HG02970 (cell line): ENCODE measurements around the gene TSHZ2.
"Not testable (repeated sequence)": the region's sequence is repeated elsewhere in the genome, so short reads cannot be mapped to it uniquely, and the experiment has no call there.

Experiments
- ATAC-seq: cut with Tn5 transposase; IDR thresholded peaks from one replicate; pipeline ENCODE4 v1.9.1; 2021; ENCODE audit warnings: mild to moderate bottlenecking, moderate library complexity, moderate number of reproducible peaks; ENCODE audit not compliant: unreplicated experiment, low FRiP score

TSHZ2 gene

DNA sequence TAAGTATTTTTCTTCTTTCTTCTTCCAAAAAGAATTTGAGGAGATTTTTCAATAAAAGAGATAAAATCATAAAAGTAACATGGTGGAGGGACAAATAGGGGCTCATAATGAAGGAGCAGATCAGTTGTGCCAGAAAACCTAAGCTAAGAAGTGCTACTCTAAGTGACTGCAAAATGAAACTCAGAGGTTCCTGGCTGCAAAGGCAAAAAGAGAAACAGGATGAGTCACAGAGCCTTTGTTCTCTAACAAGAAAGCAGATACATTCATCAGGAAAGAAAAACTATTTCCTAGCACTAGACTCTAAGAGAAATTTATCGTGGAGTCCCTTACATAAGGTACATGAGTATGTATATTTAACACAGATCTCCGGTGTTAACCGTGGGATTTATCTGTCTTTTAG, 49.8 kb downstream of the TSHZ2 start:
- ATAC-seq: no peak

DNA sequence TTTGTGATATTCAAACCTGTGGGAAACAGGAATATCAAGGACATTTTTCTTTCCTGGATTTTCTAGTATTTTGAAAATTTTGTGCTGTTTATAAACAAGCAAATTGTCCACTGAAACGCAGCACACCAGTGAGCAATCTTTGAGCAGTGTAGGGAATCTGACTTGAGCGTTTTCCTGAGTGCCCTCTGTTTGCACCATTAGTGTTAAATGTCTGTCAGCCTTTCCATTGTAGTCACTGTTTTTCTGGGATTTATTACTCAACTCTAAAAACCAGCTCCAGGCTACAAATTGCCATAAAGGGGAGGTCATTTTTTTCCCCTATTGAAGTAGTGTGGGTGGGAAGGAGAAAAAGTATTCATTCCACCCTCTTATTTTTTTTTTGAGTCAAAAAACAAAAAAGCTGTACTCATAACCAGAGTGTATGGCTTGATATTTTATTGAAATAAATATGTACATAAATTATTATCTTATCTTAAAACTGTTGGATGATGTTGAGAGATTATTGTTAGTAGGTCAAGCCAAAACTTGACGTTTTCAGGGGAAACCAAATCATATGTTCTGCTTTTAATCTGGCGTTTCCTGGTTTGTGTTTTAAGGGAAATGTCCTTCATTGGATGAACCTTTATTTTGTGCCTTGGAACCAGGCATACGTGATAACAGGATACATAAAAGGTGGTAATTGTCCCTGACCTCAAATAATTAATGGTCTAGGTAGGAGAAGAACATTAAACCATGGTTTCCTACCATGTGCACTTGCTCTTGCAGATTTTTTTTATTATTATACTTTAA, 51.8 kb downstream of the TSHZ2 start:
- ATAC-seq: no peak

DNA sequence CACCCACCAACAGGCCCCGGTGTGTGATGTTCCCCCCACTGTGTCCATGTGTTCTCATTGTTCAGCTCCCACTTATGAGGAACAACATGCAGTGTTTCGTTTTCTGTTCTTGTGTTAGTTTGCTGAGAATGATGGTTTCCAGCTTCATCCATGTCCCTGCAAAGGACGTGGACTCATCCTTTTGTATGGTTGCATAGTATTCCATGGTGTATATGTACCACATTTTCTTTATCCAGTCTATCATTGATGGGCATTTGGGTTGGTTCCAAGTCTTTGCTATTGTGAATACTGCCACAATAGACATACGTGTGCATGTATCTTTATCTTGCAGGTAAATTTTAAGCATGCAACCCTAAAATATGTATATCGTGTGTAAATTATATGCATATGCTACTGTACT, 52.5 kb downstream of the TSHZ2 start:
- ATAC-seq: not testable (repeated sequence)

DNA sequence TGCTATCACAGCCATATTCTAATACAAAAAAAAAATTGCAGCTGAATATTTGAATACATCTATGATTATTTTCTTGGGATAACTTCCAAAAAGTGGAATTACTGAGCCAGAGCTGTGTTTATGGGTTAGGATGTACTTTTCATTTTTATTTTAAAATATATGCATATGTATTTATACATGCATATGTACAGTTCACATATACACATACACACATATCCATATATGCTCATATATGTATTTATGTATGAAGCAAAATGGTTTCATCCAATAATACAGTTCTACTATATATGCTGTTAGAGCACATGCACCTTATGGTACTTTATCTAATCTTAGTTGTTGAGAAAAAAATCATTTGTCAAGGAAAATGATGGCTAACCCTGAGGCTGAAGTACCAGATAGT, 54.9 kb downstream of the TSHZ2 start:
- ATAC-seq: no peak

DNA sequence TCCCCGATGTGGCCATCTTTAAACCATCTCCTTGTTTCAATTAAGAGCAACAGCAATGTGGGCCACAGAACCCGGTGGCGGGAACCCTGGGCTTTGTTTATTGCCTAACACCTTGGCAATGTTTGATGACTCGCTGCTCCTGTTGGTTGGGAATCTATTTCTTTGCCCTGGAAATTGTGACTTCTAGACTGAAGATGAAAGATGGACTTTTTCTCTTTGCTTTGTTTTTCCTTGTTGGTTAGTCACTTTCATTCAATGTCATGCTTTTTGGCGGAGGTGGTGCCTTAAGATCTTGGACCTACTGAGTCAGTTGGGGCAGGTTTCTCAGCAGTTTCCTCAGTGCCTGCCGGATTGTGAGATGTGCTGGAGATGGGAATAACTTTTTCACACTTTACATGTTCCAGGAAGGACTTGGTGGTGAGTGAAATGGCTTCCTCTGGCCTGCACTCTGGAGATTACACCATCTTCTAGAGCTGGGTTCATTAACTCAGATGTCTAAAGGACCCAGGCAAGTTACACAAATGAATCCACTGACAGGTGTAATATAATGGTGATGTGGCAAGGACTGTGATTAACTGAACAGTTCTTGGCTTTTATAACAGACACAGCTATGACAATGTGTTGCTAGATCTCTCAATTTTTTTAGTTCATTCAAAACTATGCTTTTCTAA, 56.3 kb downstream of the TSHZ2 start:
- ATAC-seq: no peak

DNA sequence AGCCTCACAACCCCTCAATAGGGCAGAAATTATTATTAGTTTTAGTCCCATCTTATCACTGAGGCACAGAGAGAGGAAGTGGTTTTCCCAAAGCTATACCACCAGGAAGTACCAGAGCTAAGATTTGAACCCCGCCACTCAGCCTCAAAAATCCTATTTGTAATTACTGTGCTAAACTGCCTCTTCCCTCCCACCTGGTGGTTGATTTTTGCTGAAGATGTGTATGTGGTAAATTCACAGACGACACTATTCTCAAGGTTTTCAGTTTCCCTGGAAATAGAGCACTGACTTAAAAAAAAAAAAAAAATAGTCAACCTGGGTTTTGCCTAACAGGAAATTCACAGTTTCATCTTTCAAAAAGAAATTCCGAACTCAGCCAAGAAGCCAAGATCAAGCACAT, 57.9 kb downstream of the TSHZ2 start:
- no peak for ATAC-seq

DNA sequence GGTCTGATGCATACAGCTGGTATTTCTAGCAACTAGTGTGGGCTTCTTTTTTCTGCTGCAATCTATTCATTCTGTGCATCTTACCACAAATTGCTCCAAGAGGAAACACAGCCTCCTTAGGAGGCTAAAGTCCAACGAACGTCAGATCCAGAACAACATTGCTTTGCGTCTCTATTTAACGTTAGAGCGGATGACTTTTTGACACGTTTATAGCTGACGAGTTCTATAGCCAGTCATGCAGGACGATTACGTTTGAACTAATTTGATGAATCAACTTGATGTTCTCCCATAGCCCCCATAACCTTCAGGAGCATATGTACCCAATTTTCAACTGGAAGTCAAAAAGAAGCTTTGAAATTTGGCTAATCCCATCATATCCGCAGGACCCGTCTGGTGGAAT, 59.9 kb downstream of the TSHZ2 start:
- ATAC-seq: no peak

DNA sequence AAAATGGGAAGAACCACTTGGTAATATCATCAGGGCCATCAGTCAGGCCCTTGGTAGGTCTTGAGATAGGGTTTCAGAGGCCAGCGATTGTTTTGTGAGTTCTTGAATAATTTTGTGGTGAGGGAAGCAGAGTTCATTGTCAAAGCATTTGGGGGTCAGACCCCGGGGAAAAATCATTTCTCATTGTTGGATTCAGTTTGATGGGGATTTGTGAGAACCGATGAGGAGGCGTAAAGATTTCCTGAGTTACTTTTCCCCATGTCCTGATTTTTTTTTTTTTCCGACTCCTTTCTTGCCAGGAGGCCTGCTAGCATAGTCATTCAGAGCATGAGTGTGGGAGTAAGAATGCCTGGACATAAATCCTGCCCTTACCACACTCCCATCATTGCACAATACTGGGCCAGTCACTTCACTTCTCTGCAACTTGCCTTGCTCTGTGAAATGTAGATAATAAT, 60.3 kb downstream of the TSHZ2 start:
- no peak for ATAC-seq

DNA sequence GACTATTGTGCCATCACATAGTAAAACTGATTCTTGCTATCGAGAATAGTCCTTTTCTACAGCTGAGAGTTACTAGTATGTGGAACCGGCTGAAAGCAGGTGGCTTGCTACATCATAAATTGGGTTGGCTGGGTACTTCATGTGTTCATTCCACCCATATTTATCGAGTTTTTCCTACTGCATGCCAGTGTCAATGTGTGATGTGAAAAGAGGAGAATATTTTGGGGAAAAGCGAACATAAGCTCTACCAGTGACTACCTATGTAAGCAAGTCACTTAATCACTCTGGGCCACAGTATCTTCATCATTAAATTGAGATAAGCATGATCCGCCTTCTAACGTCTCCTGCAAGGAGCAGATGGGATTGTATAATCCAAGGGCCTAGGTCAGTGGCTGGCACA, 61.0 kb downstream of the TSHZ2 start:
- no peak for ATAC-seq

DNA sequence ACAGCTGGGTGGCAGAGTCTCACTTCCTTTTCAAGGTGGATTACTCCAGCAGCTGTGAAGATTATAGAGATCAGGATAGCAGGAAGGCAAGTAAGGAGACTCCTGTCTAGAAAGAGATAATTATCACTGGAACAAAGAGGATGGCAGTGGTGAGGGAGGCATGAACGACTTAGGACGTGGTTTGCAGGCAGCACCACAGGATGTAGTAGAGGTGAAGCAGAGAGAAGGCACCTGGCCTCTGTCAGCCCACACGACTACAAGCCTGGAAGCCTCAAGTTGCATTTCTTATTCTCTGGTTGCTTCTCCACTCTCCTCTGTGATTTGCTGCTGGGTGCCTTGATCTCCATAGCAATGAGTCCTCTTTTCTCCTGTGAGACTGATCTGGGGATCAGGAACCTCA, 62.7 kb downstream of the TSHZ2 start:
- ATAC-seq: no peak

DNA sequence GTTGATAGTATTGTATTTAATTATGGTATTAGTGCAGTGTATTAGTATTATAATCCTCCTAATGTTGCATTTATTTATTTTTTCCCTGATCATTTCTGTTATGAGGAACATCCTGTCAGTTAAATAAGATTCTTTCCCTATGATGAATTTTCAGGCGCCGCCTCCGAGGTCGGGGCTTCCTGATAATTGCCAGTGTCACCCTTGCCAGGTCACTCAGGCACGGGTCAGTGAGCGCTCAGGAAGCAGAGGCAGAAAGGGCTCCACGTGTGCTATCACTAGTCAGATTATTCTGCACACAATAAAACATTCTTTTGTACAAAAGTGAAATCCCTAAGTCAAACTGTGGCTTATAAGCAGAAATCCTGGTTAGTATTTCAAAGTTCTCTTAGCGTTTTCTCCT, 64.8 kb downstream of the TSHZ2 start:
- no peak for ATAC-seq

DNA sequence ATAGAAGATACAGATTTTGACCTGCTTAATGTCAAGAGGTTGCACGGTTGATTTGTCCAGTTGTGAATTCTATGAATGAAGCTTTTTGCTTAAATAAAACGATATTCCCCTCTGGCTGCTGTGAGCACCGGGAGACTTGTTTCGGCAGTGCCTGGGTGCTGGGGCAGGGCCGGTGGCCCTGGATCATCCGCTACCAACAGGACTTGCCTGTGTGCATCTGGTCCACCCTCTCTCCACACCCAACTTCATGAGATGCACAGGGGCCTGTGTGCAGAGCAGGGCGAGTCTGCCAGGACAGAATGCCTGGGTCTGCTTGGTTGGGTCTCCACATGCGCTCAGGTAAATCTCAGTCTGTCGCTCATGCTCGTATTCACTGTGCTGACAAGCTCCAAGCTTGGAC, 65.5 kb downstream of the TSHZ2 start:
- no peak for ATAC-seq

DNA sequence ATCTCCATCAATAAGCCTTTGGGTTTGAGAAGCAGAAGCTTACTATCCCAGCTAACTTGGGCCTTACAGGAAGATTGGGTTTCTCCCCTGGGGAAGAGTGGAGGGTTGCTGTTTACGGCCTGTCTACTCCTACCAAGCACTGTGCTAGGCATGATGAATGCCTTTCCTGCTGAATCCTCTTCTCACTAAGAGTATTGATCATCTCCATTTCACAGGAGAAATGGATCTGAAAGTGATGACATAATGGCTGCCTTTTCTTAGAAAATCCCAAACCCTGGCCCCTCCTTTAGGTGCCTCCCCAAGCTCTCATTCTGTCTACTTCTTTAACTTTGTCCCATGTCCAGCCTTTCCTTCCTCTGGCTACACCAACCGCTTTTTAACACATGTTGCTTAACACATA, 66.1 kb downstream of the TSHZ2 start:
- no peak for ATAC-seq

DNA sequence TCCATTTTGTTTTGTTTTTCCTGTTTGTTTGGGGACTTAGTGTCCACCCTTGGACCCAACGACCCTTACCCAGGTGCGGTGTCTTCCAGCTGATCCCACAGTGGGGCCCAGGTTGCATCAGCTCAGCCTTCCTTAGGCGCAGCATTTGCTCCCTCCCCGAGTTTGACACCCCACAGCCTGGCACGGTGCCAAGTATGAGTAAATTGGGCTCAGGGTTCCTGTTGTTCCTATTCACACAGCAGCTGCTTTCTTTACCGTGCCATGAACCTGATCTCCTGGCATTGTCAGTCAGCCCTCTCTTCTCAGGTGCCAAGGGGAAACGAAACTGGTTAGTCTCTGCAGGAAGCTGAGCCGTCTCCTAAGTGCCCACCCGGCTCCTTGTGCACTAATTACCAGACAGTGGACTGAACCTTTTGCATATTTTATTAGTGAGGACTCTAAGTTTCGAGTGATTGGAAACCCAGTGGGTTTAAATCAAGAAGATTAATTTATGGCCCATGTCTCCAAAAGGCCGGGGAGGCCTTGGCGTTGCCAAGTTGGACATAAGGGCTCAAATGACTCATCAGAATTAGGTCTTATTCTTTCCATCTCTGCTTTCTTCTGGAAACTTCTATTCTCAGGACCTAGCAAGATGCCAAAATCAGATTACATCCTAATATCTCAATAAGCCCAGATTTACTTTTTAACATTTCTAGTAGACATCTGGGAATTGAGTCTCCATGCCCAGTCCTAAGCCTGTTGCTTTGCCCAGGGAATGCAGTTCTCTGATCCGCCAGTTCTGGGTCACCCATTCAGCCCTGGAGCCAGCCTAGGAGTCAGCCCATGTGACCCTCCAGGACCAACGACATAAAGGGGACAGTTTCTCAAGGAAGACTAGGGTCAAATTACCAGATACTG, 68.8 kb downstream of the TSHZ2 start:
- ATAC-seq: no peak

DNA sequence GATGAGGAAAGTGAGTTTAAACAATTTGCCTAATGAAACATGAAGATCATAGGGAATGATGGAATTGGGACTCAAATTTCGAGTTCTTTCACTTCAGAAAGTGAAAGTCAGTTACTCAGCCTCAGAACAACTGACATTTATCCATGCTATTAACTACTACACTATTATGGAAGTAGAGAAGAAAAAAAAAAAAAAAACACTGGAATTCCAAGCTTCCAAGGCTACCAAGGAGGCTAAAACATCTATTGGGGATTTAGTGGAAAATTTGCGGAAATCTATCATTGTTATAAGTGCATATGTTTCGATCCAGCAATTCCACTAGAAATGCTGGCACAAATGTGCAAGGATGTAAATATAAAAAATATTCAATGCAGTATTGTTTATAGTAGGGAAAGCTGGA, 70.4 kb downstream of the TSHZ2 start:
- no peak for ATAC-seq

DNA sequence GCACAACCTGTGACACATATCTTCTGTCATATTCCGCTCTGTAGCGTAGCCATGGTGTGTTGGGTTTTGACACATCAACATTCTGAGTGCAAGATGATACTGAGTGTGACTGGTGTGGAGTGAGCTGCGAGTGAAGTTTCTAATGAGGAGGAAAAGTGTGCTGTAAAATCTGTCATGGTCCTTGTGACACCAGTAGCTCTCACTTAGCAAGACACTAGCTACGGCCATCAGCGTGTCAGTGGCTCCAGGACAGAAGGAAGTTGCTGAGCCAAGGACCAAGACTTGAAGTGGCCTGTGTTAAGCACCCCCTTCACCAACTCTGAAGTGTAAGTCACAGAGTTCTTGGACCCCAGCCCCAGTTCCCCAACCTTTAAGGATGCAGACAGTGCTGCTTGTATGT, 72.1 kb downstream of the TSHZ2 start:
- ATAC-seq: no peak

DNA sequence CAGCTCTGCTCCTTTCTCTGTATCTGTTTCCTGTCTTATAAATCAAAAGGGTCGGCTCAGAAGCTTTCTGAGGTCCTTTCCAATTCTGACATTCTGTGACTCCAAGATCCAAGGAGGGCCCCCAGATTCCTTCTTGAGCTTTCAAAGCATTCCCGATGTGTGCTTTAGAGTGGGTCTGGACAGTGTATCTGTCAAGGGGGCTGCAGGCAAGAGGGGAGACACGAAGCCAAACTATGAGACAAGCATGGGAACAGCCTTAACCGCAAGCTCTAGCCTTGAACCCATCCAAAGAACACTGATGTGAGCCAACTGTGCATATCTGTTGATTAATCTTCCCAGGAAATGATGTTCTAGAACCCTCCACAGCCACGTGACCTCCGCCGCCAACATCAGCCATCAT, 73.8 kb downstream of the TSHZ2 start:
- no peak for ATAC-seq

DNA sequence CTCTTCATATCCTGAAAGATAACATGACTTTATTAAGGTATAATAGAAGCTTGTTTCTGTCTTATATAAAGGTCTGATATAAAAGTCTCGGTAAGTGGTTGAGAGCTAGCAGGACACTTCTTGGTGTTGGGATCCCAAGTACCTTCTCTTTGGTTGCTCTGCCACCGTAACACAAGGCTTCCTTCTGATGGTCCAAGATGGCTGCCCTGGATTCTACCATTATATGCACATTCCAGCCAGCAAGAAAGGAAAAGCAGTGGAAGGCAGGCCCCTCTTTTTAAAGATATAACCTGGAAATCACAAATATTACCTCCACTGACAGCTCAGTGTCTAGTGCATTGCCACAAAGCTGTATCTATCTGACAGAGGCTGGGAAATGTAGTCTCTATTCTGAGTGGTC, 75.0 kb downstream of the TSHZ2 start:
- ATAC-seq: no peak

DNA sequence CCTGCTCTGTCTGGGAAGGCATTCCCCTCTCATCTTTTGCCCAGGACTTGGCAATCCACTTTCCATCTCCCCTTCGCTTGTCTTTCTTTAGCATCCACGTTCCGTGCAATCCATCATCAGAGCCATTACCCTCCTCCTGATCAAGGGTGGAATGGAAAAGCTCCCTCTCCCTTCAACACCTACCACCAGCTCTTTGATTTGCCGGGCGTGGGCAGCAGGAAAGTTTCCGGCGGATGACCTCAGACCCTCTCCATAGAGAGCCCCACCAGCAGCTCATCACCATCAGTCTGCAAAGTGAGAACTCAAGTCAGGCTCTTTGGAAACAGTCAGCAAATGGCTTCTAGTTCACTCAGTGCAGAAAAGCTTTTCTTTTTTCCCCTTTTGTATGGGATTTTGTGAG, 76.2 kb downstream of the TSHZ2 start:
- ATAC-seq: no peak

DNA sequence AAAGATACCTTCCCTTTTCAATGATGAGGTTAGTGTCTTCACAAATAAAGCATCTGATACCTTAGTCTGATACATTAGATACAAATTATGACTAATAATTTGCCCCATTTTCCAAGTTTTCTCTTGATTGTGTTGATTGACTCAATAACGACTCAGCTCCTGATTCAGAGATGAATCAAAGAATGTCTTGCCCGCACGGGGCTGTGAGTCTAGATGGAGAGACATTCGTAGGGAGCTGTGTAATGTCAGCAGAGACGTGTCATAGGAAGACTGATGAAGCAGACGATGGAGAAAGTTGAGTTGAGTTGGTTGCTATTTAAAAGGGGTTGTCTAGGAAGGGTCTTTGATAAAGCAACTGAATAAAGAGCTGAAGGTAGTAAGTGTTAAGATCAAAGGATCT, 78.2 kb downstream of the TSHZ2 start:
- no peak for ATAC-seq

DNA sequence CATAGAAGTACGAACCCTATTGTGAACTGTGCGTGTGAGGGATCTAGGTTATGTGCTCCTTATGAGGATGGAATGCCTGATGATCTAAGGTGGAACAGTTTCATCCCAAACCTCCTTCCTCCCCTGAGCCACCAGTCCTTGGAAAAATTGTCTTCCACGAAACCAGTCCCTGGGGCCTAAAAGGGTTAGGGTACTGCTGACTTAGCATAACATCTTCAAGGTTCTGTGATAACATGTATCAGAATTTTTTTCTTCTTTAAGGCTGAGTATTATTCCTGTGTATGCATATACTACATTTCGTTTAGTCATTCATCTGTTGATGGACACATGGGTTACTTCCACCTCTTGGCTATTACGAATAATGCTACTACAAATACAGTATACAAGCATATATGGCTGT, 80.2 kb downstream of the TSHZ2 start:
- ATAC-seq: no peak
